UCSD-AML1 (cell line): ENCODE results near the gene ITCH.
"Not testable (repeated sequence)": the region's sequence is repeated elsewhere in the genome, so short reads cannot be mapped to it uniquely, and the experiment has no call there.

ENCODE experiments used
- DNase-seq: peaks from one replicate; lab custom pipeline; 2025; ENCODE audit not compliant: unreplicated experiment; lab: John Stamatoyannopoulos, UW

Gene ITCH

DNA sequence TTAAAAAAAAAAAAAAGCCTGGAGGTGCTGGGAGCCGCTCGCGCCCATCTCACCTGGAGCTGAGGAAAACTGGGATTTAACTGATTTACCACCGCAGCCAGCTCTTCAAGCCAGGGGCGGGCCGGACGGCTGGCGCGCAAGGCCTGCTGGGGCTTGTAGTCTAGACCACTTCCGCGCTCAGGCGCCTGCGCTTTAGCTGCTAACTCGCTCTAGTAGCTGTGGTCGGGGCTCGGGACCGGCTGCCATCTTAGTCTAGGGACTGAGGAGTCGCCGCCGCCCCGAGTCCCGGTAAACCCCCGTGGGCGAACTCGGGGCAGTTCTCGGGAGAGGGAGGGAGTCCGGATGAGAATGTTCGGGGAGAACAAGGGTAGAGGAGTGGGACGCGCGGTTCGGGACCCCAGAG is at the start of gene ITCH:
Gene ITCH, plus strand, starts transcription at position 212 of the 403 bp plus-strand sequence. CDS start 30,539 bp downstream, outside the sequence.
- DNase-seq = peak; percentile 92

DNA sequence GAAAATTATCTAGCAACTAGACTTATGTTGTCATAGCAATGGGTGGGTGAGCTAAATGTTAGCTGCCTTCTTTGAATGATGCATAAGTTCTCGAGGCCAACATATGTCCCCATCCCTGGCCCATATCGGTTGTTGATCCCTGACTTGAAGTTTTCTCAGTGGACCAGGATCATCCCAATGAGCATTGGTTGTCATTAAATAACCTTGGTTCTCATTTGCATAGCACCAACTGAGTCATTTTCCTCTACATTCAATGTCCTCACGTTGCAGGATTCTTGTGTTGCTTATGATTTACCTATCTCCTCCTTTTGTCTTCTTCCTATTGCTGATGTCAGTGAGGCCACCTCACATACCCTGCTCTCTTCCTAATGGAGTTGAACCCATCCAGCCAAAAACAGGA is 47.8 kb upstream of the ITCH start:
- no peak for DNase-seq

DNA sequence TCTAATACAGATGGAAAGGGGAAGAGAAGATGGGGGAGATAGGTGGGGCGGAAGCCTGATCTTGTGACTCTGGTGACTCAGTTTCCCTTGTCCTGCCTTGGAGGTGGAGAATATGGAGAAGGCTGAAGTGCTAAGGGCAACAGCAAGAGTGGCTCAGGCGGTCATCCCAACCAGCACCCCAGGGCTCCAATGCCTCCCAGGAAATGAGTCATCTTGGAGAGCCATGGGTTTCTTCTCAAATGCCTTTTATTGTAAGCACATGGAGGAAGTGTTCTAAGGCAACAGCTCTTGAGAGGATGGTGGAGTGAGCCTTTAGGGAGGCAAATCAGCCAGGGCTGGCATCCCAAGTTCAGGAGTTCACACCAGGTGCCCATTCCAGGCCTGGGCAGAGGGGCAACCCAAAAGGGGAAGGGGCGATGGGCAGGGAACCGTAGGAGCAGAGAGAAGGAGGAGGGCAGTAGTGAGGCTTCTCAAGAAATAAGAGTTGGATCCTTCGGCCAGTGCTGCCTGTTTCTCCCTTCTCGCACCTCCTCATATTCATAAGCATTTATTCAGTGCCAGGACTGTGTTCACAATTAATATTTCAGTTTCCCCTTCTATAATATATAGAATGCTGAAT is 46.8 kb upstream of the ITCH start:
- no peak for DNase-seq

DNA sequence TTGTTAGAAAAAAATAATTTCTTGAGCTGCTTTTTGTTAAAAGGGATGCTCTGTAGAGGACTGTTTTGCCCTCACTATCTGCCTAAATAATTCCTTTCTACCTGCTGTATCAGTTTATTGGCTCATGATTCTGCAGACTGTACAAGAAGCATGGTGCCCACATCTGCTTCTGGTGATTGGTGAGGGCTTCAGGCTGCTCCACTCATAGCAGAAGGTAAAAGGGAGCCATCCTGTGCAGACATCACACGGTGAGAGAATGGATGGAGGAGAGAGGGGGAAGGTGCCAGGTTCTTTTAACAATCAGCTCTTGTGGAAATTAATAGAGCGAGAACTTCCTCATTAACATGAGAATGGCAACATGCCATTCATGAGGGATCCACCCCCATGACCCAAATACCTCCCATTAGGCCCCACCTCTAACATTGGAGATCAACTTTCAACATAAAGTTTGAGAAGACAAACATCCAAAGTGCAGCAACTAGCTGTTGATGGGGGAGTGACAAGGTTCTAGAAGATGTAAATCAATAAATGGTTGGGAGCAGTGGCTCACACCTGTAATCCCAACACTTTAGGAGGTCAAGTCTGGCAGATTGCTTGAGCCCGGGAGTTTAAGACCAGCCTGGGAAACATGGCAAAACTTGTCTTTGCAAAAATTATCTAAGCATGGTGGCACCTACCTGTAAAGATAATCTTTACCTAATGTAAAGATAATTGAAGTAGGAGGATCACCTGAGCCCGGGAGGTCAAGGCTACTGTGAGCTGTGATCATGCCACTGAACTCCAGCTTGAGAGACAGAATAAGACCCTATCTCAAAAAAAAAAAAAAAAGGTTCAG is 44.2 kb upstream of the ITCH start:
- DNase-seq = no peak

DNA sequence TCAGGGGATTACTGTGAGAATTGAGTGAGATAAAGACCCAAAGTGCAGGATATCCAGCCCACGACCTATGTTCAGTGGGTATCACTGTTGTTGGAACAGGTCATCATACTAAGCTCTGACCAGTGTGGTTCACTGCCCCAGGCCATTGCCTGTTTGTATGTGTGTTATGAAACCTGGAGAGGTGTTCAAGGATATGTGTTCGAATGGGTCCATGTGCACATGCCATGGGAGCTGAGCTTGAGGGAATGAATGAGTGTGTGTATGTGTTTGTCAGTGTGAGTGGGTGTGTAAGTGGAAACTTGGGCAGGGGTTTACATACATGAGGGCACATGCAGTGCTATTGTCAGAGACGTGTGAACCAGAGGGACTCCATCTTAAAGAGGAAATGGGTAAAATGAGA is 42.2 kb upstream of the ITCH start:
- no peak for DNase-seq

DNA sequence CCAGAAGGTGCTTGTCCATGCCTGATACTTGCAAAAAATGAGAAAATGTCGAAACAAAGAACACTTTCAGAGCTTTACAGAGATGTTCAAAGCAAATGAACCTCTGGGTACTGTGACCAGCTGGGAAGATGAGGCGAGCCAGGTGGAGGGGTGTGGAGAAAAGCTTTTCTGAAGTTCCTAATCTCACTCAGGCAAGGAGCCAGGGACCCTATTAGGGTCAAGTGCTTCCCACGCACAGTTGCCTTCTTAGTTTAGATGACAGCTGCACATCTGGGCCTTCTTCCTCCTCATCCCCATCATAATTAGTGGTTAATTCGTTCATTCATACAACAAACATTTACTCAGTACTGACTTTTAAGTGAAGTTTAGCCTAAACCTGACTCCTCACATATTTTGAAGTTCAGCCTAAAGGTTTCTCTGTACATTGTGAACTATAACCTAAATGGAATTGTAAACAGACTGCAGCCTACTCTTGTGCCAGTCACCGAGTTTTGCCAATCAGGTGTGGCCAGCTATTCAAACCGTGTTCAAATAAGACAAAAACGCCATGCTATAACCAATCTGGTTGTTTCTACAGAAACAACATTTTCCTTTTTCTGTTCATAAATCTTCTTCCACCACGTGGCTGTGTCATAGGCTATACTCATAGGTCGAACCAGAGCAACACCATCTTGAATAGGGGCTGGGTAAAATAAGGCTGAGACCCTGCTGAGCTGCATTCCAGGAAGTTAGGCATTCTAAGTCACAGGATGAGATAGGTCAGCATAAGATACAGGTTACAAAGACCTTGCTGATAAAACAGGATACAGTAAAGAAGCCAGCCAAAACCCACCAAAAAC is 40.6 kb upstream of the ITCH start:
- DNase-seq = no peak

DNA sequence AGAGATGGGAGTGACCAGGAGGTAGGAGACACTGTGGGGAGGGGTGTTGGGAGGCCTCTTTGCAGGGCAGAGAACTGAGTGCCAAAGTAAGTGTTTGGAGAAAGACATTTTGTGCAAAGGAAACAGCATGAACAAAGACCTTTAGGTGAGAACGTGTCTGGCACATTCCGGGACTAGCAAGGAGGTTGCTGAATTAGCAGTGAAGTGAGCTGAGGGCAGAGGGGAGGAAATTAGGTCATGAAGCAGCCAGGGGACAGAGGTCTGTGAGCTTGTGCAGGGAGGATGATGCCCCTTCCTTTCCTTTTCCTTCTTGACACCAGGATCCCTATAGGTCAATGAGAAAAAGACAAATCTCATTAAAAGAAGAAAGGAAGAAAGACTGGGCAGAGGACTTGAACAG is 38.5 kb upstream of the ITCH start:
- no peak for DNase-seq

DNA sequence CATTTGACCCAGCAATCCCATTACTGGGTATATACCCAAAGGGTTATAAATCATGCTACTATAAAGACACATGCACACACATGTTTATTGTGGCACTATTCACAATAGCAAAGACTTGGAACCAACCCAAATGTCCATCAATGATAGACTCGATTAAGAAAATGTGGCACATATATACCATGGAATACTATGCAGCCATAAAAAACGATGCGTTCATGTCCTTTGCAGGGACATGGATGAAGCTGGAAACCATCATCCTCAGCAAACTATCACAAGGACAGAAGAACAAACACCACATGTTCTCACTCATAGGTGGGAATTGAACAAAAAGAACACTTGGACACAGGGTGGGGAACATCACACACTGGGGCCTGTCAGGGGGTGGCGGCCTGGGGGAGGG is 34.9 kb upstream of the ITCH start:
- DNase-seq = not testable (repeated sequence)

DNA sequence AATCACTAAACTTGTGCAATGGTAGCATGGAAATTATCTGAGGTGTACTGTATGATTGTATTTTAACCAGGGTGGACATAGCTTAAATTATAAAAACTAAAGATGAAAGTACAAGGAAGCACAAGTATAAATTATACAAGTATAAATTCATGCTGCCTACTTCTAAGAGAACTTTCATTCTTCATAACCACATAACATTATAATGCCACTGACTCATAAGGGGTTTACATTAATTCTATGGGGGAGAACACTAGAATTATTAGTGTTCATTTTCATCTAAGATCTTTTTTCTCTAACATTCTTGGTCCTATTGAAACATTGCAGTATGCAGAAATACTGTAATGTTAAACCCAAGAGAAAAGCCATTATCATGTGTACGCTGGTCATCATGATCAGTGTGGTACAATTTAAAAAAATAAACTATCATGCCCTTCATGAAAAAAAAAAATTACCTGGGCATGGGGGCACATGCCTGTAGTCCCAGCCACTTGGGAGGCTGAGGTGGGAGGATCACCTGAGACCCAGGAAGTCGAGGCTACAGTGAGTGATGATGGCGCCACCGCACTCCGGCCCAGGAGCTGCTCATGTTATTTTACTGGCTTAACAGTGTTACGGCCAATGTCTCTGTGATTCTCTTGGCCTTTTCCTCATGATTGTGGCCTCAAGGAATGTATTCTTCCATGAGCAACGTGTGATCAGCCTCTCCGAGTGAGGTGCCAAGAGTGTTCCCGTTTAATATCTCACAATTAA is 34.0 kb upstream of the ITCH start:
- DNase-seq = no peak

DNA sequence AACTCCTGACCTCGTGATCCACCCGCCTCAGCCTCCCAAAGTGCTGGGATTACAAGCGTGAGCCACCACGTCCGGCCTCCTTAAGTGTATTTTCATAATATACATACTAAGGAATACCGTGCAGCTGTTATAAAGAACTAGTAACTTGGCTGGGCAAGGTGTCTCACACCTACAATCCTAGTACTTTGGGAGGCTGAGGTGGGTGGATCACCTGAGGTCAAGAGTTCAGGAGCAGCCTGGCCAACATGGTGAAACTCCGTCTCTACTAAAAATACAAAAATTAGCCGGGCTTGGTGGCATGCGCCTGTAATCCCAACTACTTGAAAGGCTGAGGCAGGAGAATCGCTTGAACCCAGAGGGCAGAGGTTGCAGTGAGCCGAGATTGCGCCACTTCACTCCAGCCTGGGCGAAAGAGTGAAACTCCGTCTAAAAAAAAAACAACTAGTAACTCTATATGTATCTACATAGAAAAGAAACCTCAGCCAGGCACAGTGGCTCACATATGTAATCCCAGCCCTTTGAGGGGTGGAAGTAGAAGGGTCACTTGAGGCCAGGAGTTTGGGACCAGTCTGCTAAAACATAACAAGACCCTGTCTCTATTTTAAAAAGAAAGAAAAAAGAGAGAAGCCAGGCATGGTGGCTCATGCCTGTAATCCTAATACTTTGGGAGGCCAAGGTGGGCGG is 32.1 kb upstream of the ITCH start:
- DNase-seq = not testable (repeated sequence)

DNA sequence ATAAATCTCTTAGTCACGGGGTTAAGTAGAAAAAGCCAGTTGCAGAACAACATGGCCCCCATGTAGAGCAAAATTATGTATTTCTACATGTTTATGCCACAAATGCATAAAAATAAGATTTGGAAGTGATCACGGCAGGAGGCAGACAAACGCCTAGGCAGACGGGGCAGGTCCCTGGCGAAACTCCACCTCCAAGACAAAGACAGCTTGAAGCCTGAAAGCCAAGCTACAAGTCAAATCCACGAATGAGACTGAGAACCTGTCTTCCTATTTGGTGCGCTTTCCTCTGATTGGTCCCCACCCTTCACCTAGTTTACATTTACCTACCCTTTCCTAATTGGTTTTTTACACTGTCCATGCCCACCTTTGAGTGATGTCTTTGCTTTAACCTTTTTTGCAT is 31.2 kb upstream of the ITCH start:
- DNase-seq = no peak

DNA sequence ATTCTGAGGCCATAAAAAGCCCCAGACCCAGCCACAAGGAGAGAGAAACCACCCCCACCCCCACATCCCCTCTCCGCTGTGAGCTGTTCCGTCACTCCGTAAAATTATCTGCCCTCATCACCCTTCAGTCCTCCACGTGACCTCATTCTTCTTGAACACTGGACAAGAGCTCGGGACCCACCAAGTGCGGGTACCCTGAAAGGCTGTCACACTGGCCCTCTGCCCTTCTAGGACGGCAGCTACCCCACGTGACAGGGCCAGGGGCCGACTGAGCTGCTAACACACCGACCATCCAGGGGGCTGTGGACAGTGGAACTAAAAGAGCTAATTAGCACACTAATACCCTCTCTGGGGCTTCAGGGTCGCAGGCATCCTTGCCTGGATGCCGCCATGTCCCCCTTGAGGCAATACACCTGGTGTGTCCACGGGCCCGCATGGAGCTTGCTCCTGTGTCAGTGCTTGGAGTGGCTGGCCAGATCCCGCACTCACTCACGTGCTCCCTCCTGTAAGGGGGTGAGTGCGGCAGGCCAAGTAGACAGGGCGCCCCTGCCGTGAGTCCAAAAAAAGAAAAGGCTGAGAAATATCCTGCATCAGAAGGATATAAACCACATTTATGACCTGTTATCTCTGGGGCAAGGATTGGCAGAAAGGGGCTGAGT is 30.7 kb upstream of the ITCH start:
- no peak for DNase-seq

DNA sequence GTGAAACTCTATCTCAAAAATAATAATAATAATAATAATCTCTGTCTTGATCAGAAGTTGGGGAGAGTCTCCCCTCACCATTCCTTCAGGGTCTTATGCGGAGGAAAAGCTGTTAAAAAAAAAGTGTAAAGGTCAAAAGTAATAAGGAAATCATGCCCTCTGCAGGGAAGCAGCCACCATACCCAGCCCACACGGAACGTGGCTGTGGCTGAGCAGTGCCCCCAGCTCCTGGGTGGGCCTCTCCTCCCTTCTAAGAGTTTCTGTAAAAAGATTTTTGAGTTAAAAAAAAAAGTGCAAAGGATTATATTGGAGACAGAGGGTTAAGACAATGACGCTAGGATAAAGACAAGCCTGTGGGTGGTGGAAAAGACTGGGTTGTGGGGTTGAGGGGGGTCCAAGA is 29.3 kb upstream of the ITCH start:
- DNase-seq = no peak

DNA sequence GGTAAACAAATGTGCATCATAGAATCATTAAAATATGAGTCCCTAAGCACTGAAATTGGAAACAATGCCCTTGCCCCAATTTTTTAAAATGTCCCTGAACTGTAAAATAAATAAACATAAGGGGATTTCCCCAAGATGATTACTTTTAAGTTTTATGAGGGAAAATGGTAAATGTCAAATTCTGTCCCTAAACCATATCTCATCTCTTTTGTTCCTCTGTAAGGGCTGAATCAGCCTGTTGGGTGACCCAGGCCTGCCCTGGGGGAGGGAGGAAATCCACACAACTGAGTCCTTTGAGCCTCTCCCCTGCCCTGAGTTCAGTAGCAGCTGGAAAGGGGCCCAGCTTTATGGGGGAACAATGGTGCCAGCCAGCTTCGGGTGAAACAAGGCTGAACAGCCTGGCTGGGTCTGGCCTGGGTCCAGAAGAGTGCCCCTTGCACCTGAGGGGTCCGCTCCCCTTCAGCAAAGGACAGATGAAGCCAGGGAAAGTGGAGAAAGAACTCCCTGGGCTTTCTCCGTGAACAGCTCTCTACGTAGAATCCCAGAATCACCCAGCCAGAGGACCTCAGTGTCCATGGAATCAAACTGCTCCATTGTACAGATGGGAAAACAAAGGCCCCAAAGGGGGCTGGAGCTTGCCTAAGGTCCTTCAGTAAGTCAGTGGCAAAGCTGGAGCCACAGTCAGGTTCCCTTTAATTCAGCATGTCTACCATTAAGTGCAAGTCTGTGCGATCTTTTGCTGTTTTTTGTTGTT is 28.2 kb upstream of the ITCH start:
- DNase-seq = no peak

DNA sequence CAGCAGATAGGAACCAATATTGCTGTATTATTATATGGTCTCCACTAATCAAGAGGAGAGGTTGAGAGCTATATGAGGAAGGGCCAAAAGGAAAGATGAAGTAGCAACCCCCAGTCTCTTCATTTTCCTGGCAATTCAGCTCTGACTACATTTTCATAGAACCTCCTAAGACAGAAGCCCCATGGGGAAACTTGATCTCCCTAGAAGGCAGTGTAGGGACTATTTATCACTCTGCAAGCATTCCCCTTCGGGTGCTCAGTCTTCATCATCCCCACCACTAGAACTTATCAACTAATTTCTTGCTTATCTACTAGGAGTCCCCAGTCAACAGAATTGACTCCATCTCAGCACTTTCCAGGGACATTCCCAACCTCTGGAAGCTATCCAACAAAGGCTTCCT is 25.5 kb upstream of the ITCH start:
- no peak for DNase-seq

DNA sequence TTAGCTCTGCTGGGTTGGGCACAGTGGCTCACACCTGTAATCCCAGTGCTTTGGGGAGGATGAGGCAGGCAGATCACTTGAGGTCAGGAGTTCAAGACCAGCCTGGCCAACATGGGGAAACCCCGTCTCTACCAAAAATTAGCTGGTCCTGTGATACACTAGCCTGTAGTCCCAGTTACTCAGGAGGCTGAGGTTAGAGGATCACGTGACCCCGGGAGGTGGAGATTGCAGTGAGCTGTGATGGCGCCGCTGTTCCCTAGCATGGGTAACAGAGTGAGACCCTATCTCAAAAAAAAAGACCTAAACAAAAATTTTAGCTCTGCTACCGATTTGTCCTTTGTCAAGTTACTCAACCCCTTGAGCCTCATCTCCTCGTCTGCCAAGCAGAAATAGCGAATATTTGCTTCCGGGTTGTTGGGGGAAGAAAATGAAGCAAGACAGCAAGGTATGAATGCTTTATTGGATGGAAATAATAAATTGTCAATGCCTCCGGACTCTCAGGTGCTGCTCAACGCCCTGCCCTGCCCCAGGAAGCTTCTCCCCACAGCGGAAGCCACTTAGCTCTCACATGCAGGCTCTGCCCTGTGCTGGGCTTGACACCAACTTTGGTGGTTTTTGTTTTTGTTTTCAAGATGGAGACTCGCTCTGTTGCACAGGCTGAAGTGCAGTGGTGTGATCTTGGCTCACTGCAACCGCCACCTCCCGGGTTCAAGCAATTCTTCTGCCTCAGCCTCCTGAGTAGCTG is 24.9 kb upstream of the ITCH start:
- DNase-seq = no peak

DNA sequence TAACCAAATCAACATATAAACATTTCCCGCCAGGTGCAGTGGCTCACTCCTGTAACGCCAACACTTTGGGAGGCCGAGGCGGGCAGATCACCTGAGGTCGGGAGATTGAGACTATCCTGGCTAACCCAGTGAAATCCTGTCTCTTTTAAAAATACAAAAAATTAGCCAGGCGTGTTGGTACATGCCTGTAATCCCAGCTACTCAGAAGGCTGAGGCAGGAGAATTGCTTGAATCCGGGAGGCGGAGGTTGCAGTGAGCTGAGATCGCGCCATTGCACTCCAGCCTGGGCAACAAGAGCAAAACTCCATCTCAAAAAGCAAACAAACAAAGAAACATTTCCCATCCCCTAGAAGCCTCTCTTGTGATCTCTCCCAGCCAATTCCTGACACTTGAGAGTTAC is 22.3 kb upstream of the ITCH start:
- DNase-seq = not testable (repeated sequence)

DNA sequence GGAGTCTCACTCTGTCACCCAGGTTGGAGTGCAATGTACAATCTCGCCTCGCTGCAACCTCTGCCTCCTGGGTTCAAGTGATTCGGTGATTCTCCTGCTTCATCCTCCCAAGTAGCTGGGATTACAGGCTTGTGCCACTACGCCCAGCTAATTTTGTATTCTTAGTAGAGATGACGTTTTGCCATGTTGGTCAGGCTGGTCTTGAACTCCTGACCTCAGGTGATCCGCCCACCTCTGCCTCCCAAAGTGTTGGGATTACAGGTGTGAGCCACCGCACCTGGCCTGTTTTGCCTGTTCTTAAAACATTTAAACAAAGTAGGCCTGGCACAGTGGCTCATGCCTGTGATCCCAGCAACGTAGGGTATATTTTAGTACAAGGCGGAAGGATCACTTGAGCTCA is 21.9 kb upstream of the ITCH start:
- not testable (repeated sequence) for DNase-seq
